ENCODE data around the gene GPR63. TPM values are rescaled to one million over a fixed set of nuclear protein-coding genes. Genes with fewer than 3 reads are reported as not detected.

The GPR63 gene
- total and polyA plus RNA-seq, 12 donors: 0.06 to 2.5 (median 0.78) TPM

GRCh38 chr6:96826865-96827264, 10.4 kb downstream of the GPR63 start:
- no peak for TF ChIP-seq CTCF (IDR thresholded peaks at IDR 0.05)
- Histone ChIP-seq H3K4me3 (no peak overlapping the region), H3K9me3 (no peaks in the 10 kb centered on the region), H3K27ac (no peak overlapping the region), H3K4me1 (no peaks in the 10 kb centered on the region), H3K27me3 (no peaks in the 10 kb centered on the region), H3K36me3 (peaks cover 0 to 7% (median 0%) of the 10 kb centered on the region in 9 donors)
- DNase-seq (no peak), ATAC-seq (no peak)
- intact Hi-C loops (cut with DNase I): loop anchor here in 1 of 10 donors (10.0 kb wide), 1 partner anchor 208 kb away; no protein-coding TSS in a partner anchor
- 97 to 100% methylated on average over 1 of the region's 1 CpG for WGBS, 2 donors

- H3K9me3 ChIP-seq: no peaks in the 10 kb centered on the region
- no peaks in the 10 kb centered on the region for H3K4me1 ChIP-seq
- no peak for DNase-seq
- intact Hi-C loops (cut with DNase I): loop anchor here in 1 of 10 donors (10.0 kb wide), 1 partner anchor 211 kb away; no protein-coding TSS in a partner anchor
- no peak overlapping the region for H3K4me3 ChIP-seq
- no peak for TF ChIP-seq CTCF (IDR thresholded peaks at IDR 0.05)
- H3K36me3 ChIP-seq: no peaks in the 10 kb centered on the region
- no peaks in the 10 kb centered on the region for H3K27me3 ChIP-seq
- WGBS, 2 donors: 74 to 76% methylated on average over 2 of the region's 2 CpGs
- H3K27ac ChIP-seq: no peak overlapping the region
- ATAC-seq: no peak
Observed at GRCh38 chr6:96823743-96824142, 13.5 kb downstream of the GPR63 start.

- DNase-seq (no peak), ATAC-seq (no peak)
- Histone ChIP-seq H3K27me3 (no peaks in the 10 kb centered on the region), H3K27ac (no peak overlapping the region), H3K4me3 (no peak overlapping the region), H3K9me3 (no peaks in the 10 kb centered on the region), H3K4me1 (no peaks in the 10 kb centered on the region), H3K36me3 (no peaks in the 10 kb centered on the region)
- intact Hi-C loops (cut with DNase I): loop anchor here in 1 of 10 donors (10.0 kb wide), 1 partner anchor 214 kb away; no protein-coding TSS in a partner anchor
- TF ChIP-seq CTCF (IDR thresholded peaks at IDR 0.05): no peak
- WGBS, 2 donors: 94 to 95% methylated on average over 4 of the region's 4 CpGs
Observed at GRCh38 chr6:96821034-96821433, 16.2 kb downstream of the GPR63 start.

- Histone ChIP-seq H3K27me3 (no peaks in the 10 kb centered on the region), H3K9me3 (no peaks in the 10 kb centered on the region), H3K4me1 (peaks cover 0 to 3% (median 0%) of the 10 kb centered on the region in 9 donors), H3K36me3 (no peaks in the 10 kb centered on the region), H3K27ac (no peak overlapping the region), H3K4me3 (no peak overlapping the region)
- no peak for TF ChIP-seq CTCF (IDR thresholded peaks at IDR 0.05)
- DNase-seq (no peak), ATAC-seq (no peak)
- intact Hi-C loops (cut with DNase I): no loop called here
- WGBS, 2 donors: 32% methylated on average over 5 of the region's 5 CpGs
Observed at GRCh38 chr6:96816301-96816817, 20.9 kb downstream of the GPR63 start.

Measured in heart right ventricle (tissue), 16 donors.